ENCODE data around the gene CYP4Z1. TPM values are rescaled to one million over a fixed set of nuclear protein-coding genes. Genes with fewer than 3 reads are reported as not detected.

Gene CYP4Z1
- total RNA-seq, 1 donor from 2014 or later: 4.8 TPM

Other genes with a start within 250 kb of the CYP4Z1 start
- not detected for gene CYP4A11, start 125.8 kb upstream of the CYP4Z1 start, total RNA-seq
- gene CYP4X1, start 43.6 kb upstream of the CYP4Z1 start, total RNA-seq: 17.2 TPM
- gene CYP4A22, start 70.2 kb downstream of the CYP4Z1 start, total RNA-seq: not detected
- gene PDZK1IP1, start 122.8 kb downstream of the CYP4Z1 start, total RNA-seq: not detected
- gene TAL1, start 165.0 kb downstream of the CYP4Z1 start, total RNA-seq: 13.9 TPM
- gene STIL, start 246.9 kb downstream of the CYP4Z1 start, total RNA-seq: 0.11 TPM

Measured in ascending aorta (tissue), 1 donor.